NCI-H146 (cell line): ENCODE measurements around the gene CLEC6A.
"Not testable (repeated sequence)": the region's sequence is repeated elsewhere in the genome, so short reads cannot be mapped to it uniquely, and the experiment has no call there.

ENCODE experiments used
- DNase-seq: peaks from one replicate; lab custom pipeline; 2025; lab: John Stamatoyannopoulos, UW

Gene CLEC6A

DNA sequence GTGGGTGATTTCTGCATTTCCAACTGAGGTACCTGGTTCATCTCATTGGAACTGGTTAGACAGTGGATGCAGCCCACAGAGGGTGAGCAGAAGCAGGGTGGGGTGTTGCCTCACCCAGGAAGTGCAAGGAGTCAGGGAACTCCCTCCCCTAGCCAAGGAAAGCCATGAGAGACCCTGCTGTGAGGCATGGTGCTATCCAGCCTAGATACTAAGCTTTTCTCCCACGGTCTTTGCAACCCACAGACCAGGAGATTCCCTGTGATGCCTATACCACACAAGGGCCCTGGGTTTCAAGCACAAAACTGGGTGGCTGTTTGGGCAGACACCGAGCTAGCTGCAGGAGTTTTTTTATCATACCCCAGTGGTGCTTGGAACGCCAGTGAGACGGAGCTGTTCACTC lies 39.9 kb downstream of the CLEC6A start:
- DNase-seq, result not testable (repeated sequence)

DNA sequence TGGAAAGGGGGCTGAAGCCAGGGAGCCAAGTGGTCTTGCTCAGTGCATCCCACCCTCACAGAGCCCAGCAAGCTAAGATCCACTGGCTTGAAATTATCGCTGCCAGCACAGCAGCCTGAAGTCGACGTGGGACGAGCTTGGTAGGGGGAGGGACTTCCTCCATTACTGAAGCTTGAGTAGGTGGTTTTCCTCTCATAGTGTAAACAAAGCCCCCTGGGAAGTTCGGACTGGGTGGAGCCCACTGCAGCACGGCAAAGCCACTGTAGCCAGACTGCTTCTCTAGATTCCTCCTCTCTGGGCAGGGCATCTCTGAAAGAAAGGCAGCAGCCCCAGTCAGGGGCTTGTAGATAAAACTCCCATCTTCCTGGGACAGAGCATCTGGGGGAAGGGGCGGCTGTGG lies 40.3 kb downstream of the CLEC6A start:
- not testable (repeated sequence) for DNase-seq

DNA sequence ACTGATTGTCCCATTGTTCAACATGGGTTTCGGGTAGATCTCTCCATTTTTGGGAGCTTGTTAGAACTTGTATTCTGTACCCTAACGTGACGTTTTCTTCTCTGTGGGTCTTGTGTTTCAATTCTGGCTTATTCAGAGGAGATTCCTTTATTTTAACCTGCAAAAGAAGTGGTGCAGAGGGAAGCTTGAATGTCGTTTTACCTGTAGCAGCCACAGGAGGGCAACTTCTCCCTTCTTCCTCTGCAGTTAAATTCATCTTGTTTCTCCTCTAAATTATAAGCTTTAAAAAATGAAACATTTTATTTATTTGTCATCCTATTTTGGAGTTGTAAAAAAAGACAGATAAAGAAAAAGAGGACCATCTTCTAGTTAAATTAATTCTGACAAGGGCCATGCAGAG lies 43.9 kb downstream of the CLEC6A start:
- DNase-seq, result no peak

DNA sequence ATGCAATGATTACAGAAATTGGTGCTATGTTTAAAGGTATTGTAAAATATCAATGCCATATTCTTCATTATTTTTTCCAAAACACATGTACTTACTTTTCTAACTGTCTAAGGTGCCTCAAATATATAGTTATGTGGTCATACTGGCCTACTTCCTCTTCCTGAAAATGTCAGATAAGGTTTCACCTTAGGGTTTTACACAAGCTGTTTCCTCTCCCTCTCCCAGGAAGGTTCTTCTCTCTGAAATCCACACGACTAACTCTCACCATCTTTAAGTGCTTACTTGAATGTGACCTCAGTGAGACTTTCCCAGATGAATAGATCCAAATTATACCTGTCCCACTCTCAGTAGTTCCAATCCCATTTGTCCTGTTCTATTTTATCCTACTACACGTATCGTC lies 46.0 kb downstream of the CLEC6A start:
- no peak for DNase-seq

DNA sequence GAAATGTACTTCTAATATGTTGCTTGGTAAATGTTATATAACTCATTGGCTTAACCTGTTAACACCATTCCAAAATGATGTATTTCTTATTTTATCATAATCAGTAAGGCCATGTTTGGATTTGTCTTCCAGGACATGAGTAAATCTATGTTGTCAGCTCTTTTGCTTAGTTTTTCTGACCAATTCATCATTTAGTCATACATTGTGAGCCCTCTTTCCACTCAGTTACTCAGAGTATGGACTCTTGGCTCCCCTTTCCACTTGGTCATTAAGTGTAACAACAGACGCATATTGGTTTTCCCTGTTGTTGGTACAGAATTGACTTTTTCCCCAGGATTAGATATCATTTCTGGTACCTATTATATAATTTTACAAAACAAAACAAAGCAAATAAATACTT lies 48.6 kb downstream of the CLEC6A start:
- DNase-seq, result no peak

DNA sequence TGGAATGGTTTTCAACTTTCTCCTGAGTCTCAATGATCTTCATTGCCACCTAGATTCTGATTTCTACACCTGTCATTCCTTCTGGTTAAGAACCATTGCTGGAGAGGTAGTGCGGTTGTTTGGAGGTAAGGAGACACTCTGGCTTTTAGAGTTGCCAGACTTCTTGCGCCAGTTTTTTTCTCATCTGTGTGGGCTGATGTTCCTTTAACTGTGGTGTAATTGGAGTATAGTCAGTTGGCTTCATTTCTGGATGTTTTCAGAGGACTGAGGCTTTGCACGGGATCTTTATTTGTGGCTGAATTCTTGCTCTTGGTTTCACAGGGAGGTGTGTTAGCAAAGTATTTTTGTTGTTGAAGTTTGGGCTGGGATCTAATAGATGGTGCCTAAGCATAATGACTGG lies 51.8 kb downstream of the CLEC6A start:
- no peak for DNase-seq

DNA sequence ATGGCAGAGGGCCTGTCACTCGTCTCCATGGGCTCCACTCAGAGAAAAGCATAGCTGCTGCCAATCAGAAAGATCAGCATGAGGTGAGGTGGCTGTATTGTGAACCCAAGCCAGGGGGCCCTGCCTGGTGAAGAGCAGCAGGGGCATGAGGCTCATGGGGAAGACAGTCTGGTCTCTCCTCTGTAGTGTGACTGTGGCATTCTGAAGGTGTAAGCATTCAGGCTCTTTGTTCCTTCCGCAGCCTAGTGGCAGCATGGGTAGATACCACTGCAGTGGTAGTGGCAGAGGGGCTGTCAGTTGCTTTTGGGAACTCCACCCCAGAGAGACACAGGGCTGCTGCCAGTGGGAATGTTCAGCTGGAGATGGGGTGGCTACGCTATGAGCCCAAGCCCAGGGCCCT lies 52.5 kb downstream of the CLEC6A start:
- no peak for DNase-seq

DNA sequence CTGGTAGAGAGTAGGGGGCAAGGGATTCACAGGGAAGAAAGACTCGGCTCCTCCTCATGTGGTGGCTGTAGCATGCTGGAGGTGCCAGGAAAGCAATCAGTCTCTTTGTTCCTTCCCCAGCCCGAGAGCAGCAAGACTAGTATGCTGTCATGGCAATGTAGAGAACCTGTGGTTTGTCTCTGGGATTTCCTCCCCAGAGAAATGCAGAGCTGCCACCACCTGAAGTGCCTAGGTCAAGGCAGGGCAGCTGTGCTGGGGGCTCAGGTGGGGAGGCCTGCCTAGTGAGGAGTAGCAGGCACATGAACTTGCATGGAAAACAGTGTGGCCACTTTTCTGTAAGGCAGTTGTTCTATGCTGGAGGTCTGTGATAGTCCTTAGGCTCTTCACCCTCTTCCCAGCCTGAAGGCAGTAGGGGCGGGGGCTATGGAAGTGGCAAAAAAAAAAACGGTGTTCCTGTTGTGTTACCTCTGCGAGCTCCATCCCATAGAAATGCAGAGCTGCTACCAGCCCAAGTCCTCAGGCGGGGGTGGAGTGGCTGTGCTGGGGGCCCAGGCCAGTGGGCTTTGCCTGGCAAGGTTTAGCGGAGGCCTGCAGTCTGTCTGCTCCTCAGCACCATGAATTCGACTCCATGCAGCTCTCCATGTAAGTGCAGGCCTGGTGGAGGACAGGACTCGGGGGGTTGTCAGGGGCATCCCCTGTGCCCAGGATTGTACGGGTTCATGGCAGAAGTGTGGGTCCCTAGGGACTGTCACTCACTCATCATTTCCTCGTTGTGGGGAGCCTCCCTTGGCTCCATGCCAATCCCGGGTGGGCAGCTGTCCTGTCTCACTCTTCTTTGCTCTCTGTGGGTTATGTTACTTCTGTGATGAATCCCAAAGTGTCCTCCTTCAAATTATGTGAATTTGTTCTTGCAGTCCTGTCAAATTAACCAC lies 53.4 kb downstream of the CLEC6A start:
- no peak for DNase-seq

DNA sequence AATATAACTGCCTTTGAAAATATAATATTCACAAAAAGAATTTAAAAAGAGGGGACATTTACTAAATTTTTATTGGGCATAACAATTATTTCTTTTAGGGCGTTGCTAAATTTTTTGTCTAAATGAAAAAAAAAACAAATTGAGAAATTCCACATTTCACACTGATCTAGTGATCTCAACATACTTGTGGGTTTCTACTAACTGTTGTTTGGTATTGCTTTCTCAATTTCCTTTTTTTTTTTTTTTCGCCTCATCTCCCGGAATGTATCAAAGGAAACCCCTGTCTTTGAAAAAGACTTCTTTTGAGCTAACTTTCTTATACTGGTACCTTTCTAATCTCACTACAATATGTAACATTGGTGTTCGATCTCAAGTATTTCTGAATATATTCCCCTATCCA lies 57.5 kb downstream of the CLEC6A start, which contains the start of gene CLEC4D:
CLEC4D (plus strand) TSS at position 248 of the 400 bp plus-strand sequence. CDS start 230 bp downstream, outside the sequence.
- DNase-seq, result no peak

DNA sequence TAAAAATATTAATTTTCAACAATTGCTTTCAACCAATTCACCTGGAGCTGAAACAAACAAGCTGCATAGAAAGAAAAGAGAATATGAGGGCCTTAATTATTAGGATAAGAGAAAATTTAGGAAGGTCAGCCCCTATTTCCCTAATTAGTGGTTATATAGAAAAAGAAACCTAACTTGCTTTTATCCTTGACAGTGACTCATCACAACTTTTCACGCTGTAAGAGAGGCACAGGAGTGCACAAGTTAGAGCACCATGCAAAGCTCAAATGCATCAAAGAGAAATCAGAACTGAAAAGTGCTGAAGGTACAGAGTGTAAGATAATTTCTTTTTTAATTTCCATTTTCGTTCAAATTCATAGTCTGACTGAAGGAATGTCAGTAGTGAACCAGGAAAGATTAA lies 62.2 kb downstream of the CLEC6A start:
- no peak for DNase-seq

DNA sequence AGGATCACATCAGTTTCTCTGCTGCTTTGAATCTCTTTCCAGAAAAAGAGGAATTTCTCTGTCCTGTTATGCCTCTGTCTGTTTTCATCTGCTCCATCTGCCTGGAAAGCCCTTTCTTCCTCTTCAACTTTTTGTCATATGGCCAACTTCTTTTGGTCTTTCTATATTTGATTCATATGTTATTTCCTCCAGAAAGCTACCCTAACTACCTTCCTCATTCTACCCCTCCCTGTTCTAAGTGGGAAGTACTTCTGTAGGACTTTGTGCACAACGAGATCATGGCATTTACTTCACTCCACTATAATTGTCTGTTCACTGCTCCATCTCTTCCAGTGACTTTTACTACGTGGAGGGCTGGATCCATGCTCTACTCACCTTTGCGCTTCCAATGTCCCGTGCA lies 63.4 kb downstream of the CLEC6A start:
- no peak for DNase-seq

DNA sequence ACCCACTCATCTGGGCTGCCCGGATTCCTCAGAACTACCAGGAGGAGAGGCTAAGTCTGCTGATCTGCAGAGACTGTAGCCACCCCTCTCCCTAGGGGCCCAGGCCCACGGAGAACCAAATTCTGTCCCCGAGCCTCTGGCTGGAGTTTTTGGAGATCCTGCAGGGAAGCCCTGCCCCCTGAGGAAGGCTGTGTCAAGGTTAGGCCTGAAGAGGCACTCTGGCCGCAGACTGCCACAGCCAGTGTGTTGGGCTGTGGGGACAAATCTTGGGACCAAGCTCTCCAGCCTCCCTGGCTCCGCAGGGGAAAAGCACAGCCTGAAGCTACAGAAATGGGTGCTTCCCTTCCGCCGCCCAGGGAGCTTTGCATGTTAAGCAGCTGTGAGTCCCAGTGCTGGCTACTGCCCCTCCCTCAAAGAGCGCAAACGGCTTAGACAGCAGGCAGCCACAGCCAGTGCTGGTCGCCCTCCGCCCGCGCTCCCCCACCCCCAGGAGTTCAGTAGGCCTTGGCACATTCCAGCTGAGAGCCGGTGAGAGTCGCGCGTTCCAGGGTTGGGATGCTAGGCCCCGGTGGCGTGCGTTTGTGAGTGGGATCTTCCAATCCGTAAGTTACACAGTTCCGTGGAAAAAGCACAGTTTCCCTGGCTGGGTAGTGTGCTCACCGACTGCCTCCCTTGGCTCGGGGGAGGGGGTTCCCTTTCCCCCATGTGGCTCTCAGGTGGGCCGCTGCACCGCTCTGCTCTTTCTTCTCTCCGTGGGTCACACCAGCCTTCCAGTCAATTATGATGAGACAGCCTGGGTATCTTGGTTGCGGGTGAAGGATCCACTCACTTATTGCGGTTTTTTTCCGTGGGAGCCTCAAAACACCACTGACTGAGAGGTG lies 71.7 kb downstream of the CLEC6A start:
- no peak for DNase-seq
